ENCODE measurements around the gene PTPN13.

- no peak for TF ChIP-seq POLR2AphosphoS5 (IDR thresholded peaks at IDR 0.05)
- no peak for TF ChIP-seq CTCF (IDR thresholded peaks at IDR 0.05)
Observed at GRCh38 chr4:86631166-86631565, 37.1 kb downstream of the PTPN13 start.

Data from breast epithelium (tissue), 3 donors.